ENCODE measurements around the gene WDR18.

GRCh38 chr19:964116-964520 lies 20.0 kb upstream of the WDR18 start:
- TF ChIP-seq CTCF (IDR thresholded peaks at IDR 0.05) (no peak), POLR2AphosphoS5 (IDR thresholded peaks at IDR 0.05; ENCODE audit: insufficient read depth in 1 of 2, low read depth in 1 of 2) (no peak)

Measured in vagina (tissue), 2 donors.